DND-41 (cell line): ENCODE results near the gene ARHGAP24.

ENCODE experiments used
- ATAC-seq: fragments of 200-7000 bp; cut with Tn5 transposase; 3 replicates; pipeline ENCODE4 v1.9.1; 2021; ENCODE audit warnings: low read depth; ENCODE audit not compliant: insufficient read depth
- DNase-seq: peaks from one replicate; pipeline ENCODE4 v3.0.0-alpha.2; 2020
- H2AFZ ChIP-seq: 2 replicates; pipeline ENCODE4 v1.6.0; 2012; ENCODE audit warnings: low read depth, low read length
- H3K27ac ChIP-seq: 2 replicates; pipeline ENCODE4 v1.5.1; 2012; ENCODE audit warnings: low read length, inconsistent platforms
- H3K27me3 ChIP-seq: fragments of 200-600 bp; sonication (generic); 2 replicates; pipeline ENCODE4 v1.6.0; 2012; ENCODE audit warnings: low read length, mild to moderate bottlenecking, inconsistent platforms; ENCODE audit not compliant: insufficient read depth, poor library complexity
- H3K36me3 ChIP-seq: 2 replicates; pipeline ENCODE4 v1.5.1; 2012; ENCODE audit warnings: low read length, inconsistent platforms; ENCODE audit not compliant: insufficient read depth
- H3K4me1 ChIP-seq: 2 replicates; pipeline ENCODE4 v1.5.1; 2012; ENCODE audit warnings: mild to moderate bottlenecking, low read length; ENCODE audit not compliant: insufficient read depth
- H3K4me2 ChIP-seq: 2 replicates; pipeline ENCODE4 v1.6.0; 2012; ENCODE audit warnings: mild to moderate bottlenecking, moderate library complexity, low read length, inconsistent platforms; ENCODE audit not compliant: insufficient read depth
- H3K4me3 ChIP-seq, 2 experiments: fragments of 200-600 bp in 1 of 2; shearing (Covaris generic) in 1 of 2; 2 replicates each; pipeline ENCODE4 v1.5.1; 2012 to 2016; ENCODE audit warnings: inconsistent platforms in 2 of 2, low read length in 2 of 2, mild to moderate bottlenecking in 2 of 2, low read depth in 1 of 2, moderate library complexity in 1 of 2
- H3K79me2 ChIP-seq: 2 replicates; pipeline ENCODE4 v1.6.0; 2012; ENCODE audit warnings: low read length, inconsistent platforms; ENCODE audit not compliant: insufficient read depth
- H3K9ac ChIP-seq: 2 replicates; pipeline ENCODE4 v1.6.0; 2012; ENCODE audit warnings: low read depth, mild to moderate bottlenecking, inconsistent platforms, low read length, moderate library complexity
- H3K9me3 ChIP-seq: 2 replicates; pipeline ENCODE4 v1.5.1; 2012; ENCODE audit warnings: low read length, moderate library complexity, mild to moderate bottlenecking, inconsistent platforms; ENCODE audit not compliant: insufficient read depth, severe bottlenecking
- H4K20me1 ChIP-seq: 2 replicates; pipeline ENCODE4 v1.6.0; 2012; ENCODE audit warnings: low read length; ENCODE audit not compliant: insufficient read depth
- EZH2 ChIP-seq: IDR thresholded peaks from 3 replicates; pipeline ENCODE4 v1.6.1; 2012; ENCODE audit warnings: borderline replicate concordance, low read depth, mild to moderate bottlenecking, moderate library complexity, low read length, inconsistent platforms; ENCODE audit not compliant: severe bottlenecking
- TF ChIP-seq, protein P1 (sequence below): IDR thresholded peaks from 2 replicates; pipeline ENCODE4 v1.5.1; 2012; ENCODE audit warnings: borderline replicate concordance, low read length, moderate library complexity, mild to moderate bottlenecking; ENCODE audit not compliant: poor library complexity, severe bottlenecking; ENCODE audit errors: extremely low read depth

Gene ARHGAP24

DNA sequence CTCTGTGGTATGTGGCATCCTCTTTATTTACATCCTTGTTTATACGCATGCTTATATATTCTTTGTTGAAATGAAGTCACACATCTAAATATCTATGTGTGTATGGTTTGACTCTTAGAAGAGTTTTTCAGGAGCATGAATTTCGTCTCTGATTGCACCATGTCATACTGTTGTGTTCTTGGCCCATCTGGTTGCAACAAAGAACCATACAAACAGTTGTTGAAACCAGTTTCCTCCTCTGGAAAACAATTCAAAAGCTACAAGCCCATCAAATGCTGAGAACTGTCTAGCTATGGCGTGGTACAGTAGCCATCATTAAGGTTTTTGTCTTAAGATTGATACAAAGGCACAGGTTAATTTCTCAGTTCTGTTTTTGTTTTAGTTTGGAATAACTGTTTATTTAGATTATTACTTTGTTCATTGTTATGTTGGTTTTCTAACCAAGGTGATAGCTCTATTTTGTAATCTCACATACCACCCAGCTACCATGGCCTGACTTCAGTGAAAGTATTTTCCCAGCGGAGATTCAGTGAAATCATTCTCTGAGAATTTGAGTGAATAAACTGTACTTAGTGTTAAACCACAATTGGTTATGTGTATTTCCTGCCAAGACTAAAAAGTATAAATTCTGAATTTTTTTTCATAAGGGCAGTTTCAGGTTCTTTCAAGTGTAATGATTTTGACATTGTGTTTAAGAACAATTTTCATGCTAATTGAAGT, 91.0 kb downstream of the ARHGAP24 start:
- H3K9me3 ChIP-seq: no peaks in the 10 kb centered on the region
- H3K27ac ChIP-seq: no peak overlapping the region
- no peak for DNase-seq
- no peak overlapping the region for H3K9ac ChIP-seq
- H3K4me2 ChIP-seq: no peak overlapping the region
- H3K27me3 ChIP-seq: no peaks in the 10 kb centered on the region
- no peaks in the 10 kb centered on the region for H3K4me1 ChIP-seq
- no peaks in the 10 kb centered on the region for H4K20me1 ChIP-seq
- H3K79me2 ChIP-seq: no peaks in the 10 kb centered on the region
- no peak for ATAC-seq
- H2AFZ ChIP-seq: no peak overlapping the region
- H3K4me3 ChIP-seq: no peak overlapping the region
- no peaks in the 10 kb centered on the region for H3K36me3 ChIP-seq
- TF ChIP-seq, protein P1, sequence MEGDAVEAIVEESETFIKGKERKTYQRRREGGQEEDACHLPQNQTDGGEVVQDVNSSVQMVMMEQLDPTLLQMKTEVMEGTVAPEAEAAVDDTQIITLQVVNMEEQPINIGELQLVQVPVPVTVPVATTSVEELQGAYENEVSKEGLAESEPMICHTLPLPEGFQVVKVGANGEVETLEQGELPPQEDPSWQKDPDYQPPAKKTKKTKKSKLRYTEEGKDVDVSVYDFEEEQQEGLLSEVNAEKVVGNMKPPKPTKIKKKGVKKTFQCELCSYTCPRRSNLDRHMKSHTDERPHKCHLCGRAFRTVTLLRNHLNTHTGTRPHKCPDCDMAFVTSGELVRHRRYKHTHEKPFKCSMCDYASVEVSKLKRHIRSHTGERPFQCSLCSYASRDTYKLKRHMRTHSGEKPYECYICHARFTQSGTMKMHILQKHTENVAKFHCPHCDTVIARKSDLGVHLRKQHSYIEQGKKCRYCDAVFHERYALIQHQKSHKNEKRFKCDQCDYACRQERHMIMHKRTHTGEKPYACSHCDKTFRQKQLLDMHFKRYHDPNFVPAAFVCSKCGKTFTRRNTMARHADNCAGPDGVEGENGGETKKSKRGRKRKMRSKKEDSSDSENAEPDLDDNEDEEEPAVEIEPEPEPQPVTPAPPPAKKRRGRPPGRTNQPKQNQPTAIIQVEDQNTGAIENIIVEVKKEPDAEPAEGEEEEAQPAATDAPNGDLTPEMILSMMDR: no peak
- no peak for TF ChIP-seq EZH2

DNA sequence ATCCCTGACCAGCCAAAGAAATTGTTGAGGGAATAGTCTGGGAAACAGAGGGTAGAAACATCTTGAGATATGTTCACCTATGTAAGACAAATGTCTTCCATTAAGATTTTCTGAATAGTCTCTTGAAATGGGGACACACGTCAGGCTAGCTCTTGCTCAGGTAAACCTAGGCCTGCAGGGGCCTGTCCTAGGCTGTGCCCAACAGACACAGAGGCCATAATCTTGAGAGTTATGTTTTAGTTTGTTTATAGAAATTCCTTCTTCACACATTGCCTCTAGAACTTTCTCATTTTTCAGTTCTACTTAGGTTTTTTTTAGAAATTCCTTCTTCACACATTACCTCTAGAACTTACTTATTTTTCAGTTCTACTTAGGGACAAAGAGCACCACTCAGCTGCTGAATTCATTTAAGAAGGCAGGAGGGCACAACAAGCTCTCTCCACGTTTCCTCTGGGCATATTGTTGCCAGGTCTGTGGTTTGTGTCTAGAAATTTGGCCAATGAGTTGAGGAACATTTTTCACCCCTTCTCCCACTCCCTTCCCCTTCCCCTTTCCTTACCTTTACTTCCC, 94.9 kb downstream of the ARHGAP24 start:
- ATAC-seq (no peak), DNase-seq (no peak)
- Histone ChIP-seq H3K4me1 (no peaks in the 10 kb centered on the region), H3K79me2 (no peaks in the 10 kb centered on the region), H2AFZ (no peak overlapping the region), H4K20me1 (no peaks in the 10 kb centered on the region), H3K36me3 (no peaks in the 10 kb centered on the region), H3K4me3 (no peak overlapping the region), H3K9me3 (no peaks in the 10 kb centered on the region), H3K9ac (no peak overlapping the region), H3K27me3 (no peaks in the 10 kb centered on the region), H3K27ac (no peak overlapping the region), H3K4me2 (no peak overlapping the region)
- TF ChIP-seq EZH2: no peak
- TF ChIP-seq, protein P1: no peak

DNA sequence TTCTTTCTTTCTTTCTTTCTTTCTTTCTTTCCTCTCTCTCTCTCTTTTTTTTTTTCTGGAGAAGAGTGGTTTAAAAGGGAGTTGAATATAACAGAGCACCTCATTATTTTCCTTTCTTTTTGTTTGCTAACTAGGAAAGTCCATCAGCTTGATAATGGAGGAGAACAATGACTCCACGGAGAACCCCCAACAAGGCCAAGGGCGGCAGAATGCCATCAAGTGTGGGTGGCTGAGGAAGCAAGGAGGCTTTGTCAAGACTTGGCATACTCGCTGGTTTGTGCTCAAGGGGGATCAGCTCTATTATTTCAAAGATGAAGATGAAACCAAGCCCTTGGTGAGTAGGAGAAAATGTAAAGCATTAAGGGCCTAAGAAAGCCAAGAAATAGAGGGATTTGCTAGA, 95.4 kb downstream of the ARHGAP24 start:
- no peak overlapping the region for H3K9ac ChIP-seq
- H3K4me3 ChIP-seq: no peak overlapping the region
- DNase-seq: no peak
- no peaks in the 10 kb centered on the region for H3K4me1 ChIP-seq
- H3K4me2 ChIP-seq: no peak overlapping the region
- no peak for ATAC-seq
- no peaks in the 10 kb centered on the region for H3K27me3 ChIP-seq
- H4K20me1 ChIP-seq: no peaks in the 10 kb centered on the region
- no peak overlapping the region for H3K27ac ChIP-seq
- TF ChIP-seq, protein P1: no peak
- TF ChIP-seq EZH2: no peak
- no peaks in the 10 kb centered on the region for H3K79me2 ChIP-seq
- H3K9me3 ChIP-seq: no peaks in the 10 kb centered on the region
- no peaks in the 10 kb centered on the region for H3K36me3 ChIP-seq
- H2AFZ ChIP-seq: no peak overlapping the region
